Peyer's patch (tissue), 4 donors: Measurements from ENCODE around the gene GARIN5B.

Source experiments
- POLR2A ChIP-seq, 2 donors: fragments of 450-650 bp; IDR thresholded peaks; one replicate each; pipeline ENCODE4 v1.5.1; 2017; ENCODE audit warnings: antibody characterized with exemption in 2 of 2, mild to moderate bottlenecking in 2 of 2, moderate library complexity in 2 of 2
- TF ChIP-seq, protein P1 (sequence below), 6 experiments: fragments of 450-650 bp in 4 of 6; fragments of 200-600 bp in 2 of 6; sonication (generic) in 1 of 6; IDR thresholded peaks; one replicate each; pipeline ENCODE4 v1.5.1; 2017 to 2019; ENCODE audit warnings: antibody characterized with exemption in 6 of 6, mild to moderate bottlenecking in 3 of 6, moderate library complexity in 1 of 6

GRCh38 chr19:55305491-55305890 is 57.6 kb downstream of the GARIN5B start:
- TF ChIP-seq, protein P1, sequence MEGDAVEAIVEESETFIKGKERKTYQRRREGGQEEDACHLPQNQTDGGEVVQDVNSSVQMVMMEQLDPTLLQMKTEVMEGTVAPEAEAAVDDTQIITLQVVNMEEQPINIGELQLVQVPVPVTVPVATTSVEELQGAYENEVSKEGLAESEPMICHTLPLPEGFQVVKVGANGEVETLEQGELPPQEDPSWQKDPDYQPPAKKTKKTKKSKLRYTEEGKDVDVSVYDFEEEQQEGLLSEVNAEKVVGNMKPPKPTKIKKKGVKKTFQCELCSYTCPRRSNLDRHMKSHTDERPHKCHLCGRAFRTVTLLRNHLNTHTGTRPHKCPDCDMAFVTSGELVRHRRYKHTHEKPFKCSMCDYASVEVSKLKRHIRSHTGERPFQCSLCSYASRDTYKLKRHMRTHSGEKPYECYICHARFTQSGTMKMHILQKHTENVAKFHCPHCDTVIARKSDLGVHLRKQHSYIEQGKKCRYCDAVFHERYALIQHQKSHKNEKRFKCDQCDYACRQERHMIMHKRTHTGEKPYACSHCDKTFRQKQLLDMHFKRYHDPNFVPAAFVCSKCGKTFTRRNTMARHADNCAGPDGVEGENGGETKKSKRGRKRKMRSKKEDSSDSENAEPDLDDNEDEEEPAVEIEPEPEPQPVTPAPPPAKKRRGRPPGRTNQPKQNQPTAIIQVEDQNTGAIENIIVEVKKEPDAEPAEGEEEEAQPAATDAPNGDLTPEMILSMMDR (IDR thresholded peaks at IDR 0.05) = no peak
- TF ChIP-seq POLR2A (IDR thresholded peaks at IDR 0.05) = no peak
